ENCODE data around the gene SP2.

The SP2 gene

GRCh38 chr17:47856830-47857229 is 39.2 kb upstream of the SP2 start:
- no peaks in the 10 kb centered on the region for H3K4me1 ChIP-seq (ENCODE audit: control insufficient read depth in 1 of 2, insufficient read depth in 1 of 2, low read depth in 1 of 2, low read length in 1 of 2)
- no peak for TF ChIP-seq CTCF (IDR thresholded peaks at IDR 0.05)
- no peak overlapping the region for H3K4me3 ChIP-seq (ENCODE audit: low read depth in 1 of 2, low read length in 1 of 2)
- peaks cover 81% of the 10 kb centered on the region for H3K27me3 ChIP-seq
- H3K9me3 ChIP-seq = no peaks in the 10 kb centered on the region
- no peak overlapping the region for H3K27ac ChIP-seq
- no peaks in the 10 kb centered on the region for H3K36me3 ChIP-seq

GRCh38 chr17:47857551-47858455 is 38.2 kb upstream of the SP2 start:
- Histone ChIP-seq H3K4me1 (ENCODE audit: control insufficient read depth in 1 of 2, insufficient read depth in 1 of 2, low read depth in 1 of 2, low read length in 1 of 2) (no peaks in the 10 kb centered on the region), H3K4me3 (ENCODE audit: low read depth in 1 of 2, low read length in 1 of 2) (no peak overlapping the region), H3K27me3 (peaks cover 72% of the 10 kb centered on the region), H3K27ac (no peak overlapping the region), H3K36me3 (no peaks in the 10 kb centered on the region), H3K9me3 (no peaks in the 10 kb centered on the region)
- TF ChIP-seq CTCF (IDR thresholded peaks at IDR 0.05) = no peak

- no peaks in the 10 kb centered on the region for H3K36me3 ChIP-seq
- no peak for TF ChIP-seq CTCF (IDR thresholded peaks at IDR 0.05)
- H3K4me1 ChIP-seq (ENCODE audit: control insufficient read depth in 1 of 2, insufficient read depth in 1 of 2, low read depth in 1 of 2, low read length in 1 of 2) = no peaks in the 10 kb centered on the region
- H3K4me3 ChIP-seq (ENCODE audit: low read depth in 1 of 2, low read length in 1 of 2) = no peak overlapping the region
- no peaks in the 10 kb centered on the region for H3K9me3 ChIP-seq
- H3K27ac ChIP-seq = no peak overlapping the region
- peaks cover 58% of the 10 kb centered on the region for H3K27me3 ChIP-seq
These were observed 35.6 kb upstream of the SP2 start for GRCh38 chr17:47860386-47860785.

- Histone ChIP-seq H3K27me3 (peaks cover 54% of the 10 kb centered on the region), H3K9me3 (no peaks in the 10 kb centered on the region), H3K4me3 (ENCODE audit: low read depth in 1 of 2, low read length in 1 of 2) (no peak overlapping the region), H3K27ac (no peak overlapping the region), H3K4me1 (ENCODE audit: control insufficient read depth in 1 of 2, insufficient read depth in 1 of 2, low read depth in 1 of 2, low read length in 1 of 2) (no peaks in the 10 kb centered on the region), H3K36me3 (no peaks in the 10 kb centered on the region)
- TF ChIP-seq CTCF (IDR thresholded peaks at IDR 0.05) = no peak
These were observed 33.2 kb upstream of the SP2 start for GRCh38 chr17:47862621-47863440.

- no peak for TF ChIP-seq CTCF (IDR thresholded peaks at IDR 0.05)
- Histone ChIP-seq H3K27ac (no peak overlapping the region), H3K36me3 (no peaks in the 10 kb centered on the region), H3K4me1 (ENCODE audit: control insufficient read depth in 1 of 2, insufficient read depth in 1 of 2, low read depth in 1 of 2, low read length in 1 of 2) (no peaks in the 10 kb centered on the region), H3K27me3 (peaks cover 56% of the 10 kb centered on the region), H3K9me3 (no peaks in the 10 kb centered on the region), H3K4me3 (ENCODE audit: low read depth in 1 of 2, low read length in 1 of 2) (no peak overlapping the region)
These were observed 31.2 kb upstream of the SP2 start for GRCh38 chr17:47864791-47865216.

Measured in neutrophil (primary cell).